ENCODE measurements around the gene RFX2. TPM values are rescaled to one million over a fixed set of nuclear protein-coding genes. Genes with fewer than 3 reads are reported as not detected.

RFX2 gene
- total and polyA plus RNA-seq, 9 of the 15 experiments (the other 6 are each of a cell fraction or from before 2014, with no cell fraction given) = 3.6 to 18.7 (median 8.7) TPM

DNA sequence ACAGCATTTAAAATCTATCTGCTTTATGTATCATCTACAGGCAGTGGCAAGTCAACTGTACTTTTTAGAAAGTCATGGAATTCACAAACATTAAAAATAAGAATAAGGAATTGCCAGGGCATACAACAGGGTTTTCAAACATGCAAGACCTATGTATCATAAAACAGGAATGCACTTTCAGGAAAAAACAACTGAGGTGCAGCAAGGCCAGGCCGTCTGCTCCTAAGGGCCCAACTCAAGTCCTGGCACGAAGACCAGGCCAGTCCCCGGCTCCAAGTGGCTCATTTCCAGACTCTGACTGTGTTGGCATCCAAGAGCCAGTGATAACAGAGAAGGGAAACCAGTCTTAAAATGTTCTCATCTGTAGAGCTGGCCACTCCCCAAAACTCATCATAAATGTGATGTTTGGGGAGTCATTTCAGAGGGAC, 7.1 kb downstream of the RFX2 start:
- Histone ChIP-seq H3K9me3 (replicated peaks; ENCODE audit: control insufficient read depth, insufficient read depth, low read depth, low read length) (no peaks in the 10 kb centered on the region), H3K27ac (ENCODE audit: extremely low read depth, low read depth, low read length) (no peak overlapping the region), H3K4me2 (ENCODE audit: insufficient read depth, low read length) (no peak overlapping the region), H2AFZ (ENCODE audit: low read depth, low read length) (no peak overlapping the region), H4K20me1 (replicated peaks; ENCODE audit: control insufficient read depth, insufficient read depth, low read length) (no peaks in the 10 kb centered on the region), H3K79me2 (ENCODE audit: control insufficient read depth, insufficient read depth, low read length) (peaks cover 18% of the 10 kb centered on the region), H3K4me1 (replicated peaks in 1 of 2; ENCODE audit: control insufficient read depth in 2 of 2, insufficient read depth in 2 of 2, low read length in 2 of 2) (peaks cover 18 to 23% of the 10 kb centered on the region in 2 experiments; a peak in 4 of 5 replicates), H3K4me3 (no peak overlapping the region), H3K27me3 (ENCODE audit: control insufficient read depth in 2 of 2, insufficient read depth in 2 of 2, low read length in 2 of 2) (no peaks in the 10 kb centered on the region), H3K9me1 (ENCODE audit: control insufficient read depth, insufficient read depth, low read length) (no peaks in the 10 kb centered on the region), H3K36me3 (ENCODE audit: control insufficient read depth, insufficient read depth, low read length) (no peaks in the 10 kb centered on the region), H3K9ac (ENCODE audit: insufficient read depth in 1 of 2, low read depth in 2 of 2, low read length in 2 of 2) (no peak overlapping the region)
- no peak for ATAC-seq
- 63% methylated on average over 3 of the region's 3 CpGs for WGBS (ENCODE audit: insufficient coverage, low coverage, missing lambda C conversion rate)
- POLR2A ChIA-PET = interaction anchor here (0.6 to 1.1 kb wide), 2 partner anchors 23 to 413 kb away, joined by 3 to 4 read pairs; partner anchors contain the start of gene RPL36
- no peak for DNase-seq (ENCODE audit: extremely low read depth in 1 of 4, low spot score in 3 of 4)
- in situ Hi-C loops (cut with MboI) (no loop called here), intact Hi-C loops (cut with micrococcal nuclease) (no loop called here)
- no peak for FAIRE-seq
- BruUV-seq (replicated peaks) = no TSS peak
- TF ChIP-seq THRAP3 (IDR thresholded peaks at IDR 0.05; ENCODE audit: borderline replicate concordance) (no peak), OTX1 (CRISPR knock-in tag; IDR thresholded peaks at IDR 0.05) (no peak), CEBPG (CRISPR knock-in tag; IDR thresholded peaks at IDR 0.05) (no peak), CEBPG (tag; conservative IDR thresholded peaks at IDR 0.05 in 1 of 2, IDR thresholded peaks at IDR 0.05 in 1 of 2) (no peak)
- CTCF ChIA-PET (ENCODE audit: low intra/inter-chr PET ratio) = no interaction called here

DNA sequence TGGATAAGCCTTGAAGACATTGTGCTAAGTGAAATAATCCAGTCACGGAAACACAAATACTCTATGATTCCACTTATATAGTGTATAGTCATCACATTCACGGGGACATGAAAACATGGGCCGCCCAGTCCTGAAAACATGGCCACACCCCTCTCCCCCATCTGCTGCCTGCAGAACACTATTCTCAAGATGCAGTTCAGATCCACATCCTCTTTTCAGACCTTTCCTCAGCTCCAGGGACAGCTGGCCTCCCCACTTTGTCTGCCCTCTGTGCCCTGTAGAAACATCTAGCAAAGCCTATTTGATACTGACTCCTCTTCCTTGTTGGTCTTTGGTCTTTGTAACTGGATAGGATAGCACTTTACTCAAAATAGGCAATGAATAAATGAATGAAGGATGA, 8.3 kb downstream of the RFX2 start:
- in situ Hi-C loops (cut with MboI) (no loop called here), intact Hi-C loops (cut with micrococcal nuclease) (no loop called here)
- no TSS peak for BruUV-seq (replicated peaks)
- no peak overlapping the region for H3K4me2 ChIP-seq (ENCODE audit: insufficient read depth, low read length)
- no peaks in the 10 kb centered on the region for H3K27me3 ChIP-seq (ENCODE audit: control insufficient read depth in 2 of 2, insufficient read depth in 2 of 2, low read length in 2 of 2)
- FAIRE-seq = no peak
- TF ChIP-seq PTRF (tag; IDR thresholded peaks at IDR 0.05) = no peak
- peak; percentile 17; the same call in 1 of the 2 replicates for TF ChIP-seq ZNF316 (IDR thresholded peaks at IDR 0.05)
- TF ChIP-seq STAT5A (IDR thresholded peaks at IDR 0.05; ENCODE audit: borderline replicate concordance, low read length) = no peak
- TF ChIP-seq FUS (optimal IDR thresholded peaks at IDR 0.05; ENCODE audit: low read depth, low read length) = no peak
- peak; percentile 64; the same call in 1 of the 2 replicates for TF ChIP-seq SPI1 (IDR thresholded peaks at IDR 0.05; ENCODE audit: borderline replicate concordance, low read depth, low read length)
- no peak for TF ChIP-seq ZNF780A (CRISPR knock-in tag; IDR thresholded peaks at IDR 0.05)
- TF ChIP-seq TAF15 (IDR thresholded peaks at IDR 0.05; ENCODE audit: low read depth, low read length) = no peak
- TF ChIP-seq ZNF583 (CRISPR knock-in tag; IDR thresholded peaks at IDR 0.05) = no peak
- no peak for TF ChIP-seq MAFK (IDR thresholded peaks at IDR 0.05; ENCODE audit: low read length)
- TF ChIP-seq KLF10 (CRISPR knock-in tag; IDR thresholded peaks at IDR 0.05) = no peak
- no peak for TF ChIP-seq BMI1 (IDR thresholded peaks at IDR 0.05; ENCODE audit: low read length)
- TF ChIP-seq NCOA6 (IDR thresholded peaks at IDR 0.05) = no peak
- TF ChIP-seq C11orf30 (IDR thresholded peaks at IDR 0.05; ENCODE audit: low read depth) = peak; percentile 25; the same call in 1 of the 2 replicates
- TF ChIP-seq ZNF24 (IDR thresholded peaks at IDR 0.05) = peak; percentile 55; the same call in 1 of the 2 replicates
- H3K9me1 ChIP-seq (ENCODE audit: control insufficient read depth, insufficient read depth, low read length) = no peaks in the 10 kb centered on the region
- H3K4me3 ChIP-seq = no peak overlapping the region
- H3K4me1 ChIP-seq (replicated peaks in 1 of 2; ENCODE audit: control insufficient read depth in 2 of 2, insufficient read depth in 2 of 2, low read length in 2 of 2) = peaks cover 18 to 20% of the 10 kb centered on the region in 2 experiments; a peak in 4 of 5 replicates
- H3K36me3 ChIP-seq (ENCODE audit: control insufficient read depth, insufficient read depth, low read length) = no peaks in the 10 kb centered on the region
- ATAC-seq = no peak; the same call in 2 of the 3 replicates
- no peak overlapping the region for H3K27ac ChIP-seq (ENCODE audit: extremely low read depth, low read depth, low read length)
- H3K9me3 ChIP-seq (replicated peaks; ENCODE audit: control insufficient read depth, insufficient read depth, low read depth, low read length) = no peaks in the 10 kb centered on the region
- H2AFZ ChIP-seq (ENCODE audit: low read depth, low read length) = no peak overlapping the region
- ChIA-PET CTCF (ENCODE audit: low intra/inter-chr PET ratio) (no interaction called here), POLR2A (interaction anchor here (0.7 to 1.5 kb wide), 2 partner anchors 10 to 25 kb away, joined by 3 to 5 read pairs; no protein-coding TSS in a partner anchor)
- no peaks in the 10 kb centered on the region for H4K20me1 ChIP-seq (replicated peaks; ENCODE audit: control insufficient read depth, insufficient read depth, low read length)
- no peak for DNase-seq (ENCODE audit: extremely low read depth in 1 of 4, low spot score in 3 of 4)
- 68% methylated on average over 3 of the region's 3 CpGs for WGBS (ENCODE audit: insufficient coverage, low coverage, missing lambda C conversion rate)
- H3K79me2 ChIP-seq (ENCODE audit: control insufficient read depth, insufficient read depth, low read length) = peaks cover 11% of the 10 kb centered on the region
- H3K9ac ChIP-seq (ENCODE audit: insufficient read depth in 1 of 2, low read depth in 2 of 2, low read length in 2 of 2) = no peak overlapping the region
